ENCODE measurements around the gene MRPL17.
"Not testable (repeated sequence)": the region's sequence is repeated elsewhere in the genome, so short reads cannot be mapped to it uniquely, and the experiment has no call there.

The MRPL17 gene

GRCh38 chr11:6682936-6683861 is at the start of gene MRPL17:
Gene MRPL17 (minus strand): TSS chr11:6683340. CDS start chr11:6683296, 44 bp downstream.
- DNase-seq, result peak; percentile 97 to 98

- DNase-seq, result no peak
These were observed 45.0 kb upstream of the MRPL17 start for GRCh38 chr11:6727971-6728760.

GRCh38 chr11:6725386-6725896 is 42.3 kb upstream of the MRPL17 start:
- no peak for DNase-seq

- no peak for DNase-seq
These were observed 40.9 kb upstream of the MRPL17 start for GRCh38 chr11:6724013-6724412.

GRCh38 chr11:6721343-6721742 is 38.2 kb upstream of the MRPL17 start:
- DNase-seq, result no peak

GRCh38 chr11:6719576-6719975 is 36.4 kb upstream of the MRPL17 start:
- DNase-seq, result no peak

GRCh38 chr11:6717426-6717825 is 34.3 kb upstream of the MRPL17 start:
- no peak for DNase-seq

GRCh38 chr11:6711552-6711951 is 28.4 kb upstream of the MRPL17 start:
- DNase-seq, result peak; percentile 26 to 40

- DNase-seq, result no peak
These were observed 25.7 kb upstream of the MRPL17 start for GRCh38 chr11:6708876-6709275.

- peak; percentile 34 to 38 for DNase-seq
These were observed 22.9 kb upstream of the MRPL17 start for GRCh38 chr11:6705905-6706535.

GRCh38 chr11:6703247-6704063 is 20.3 kb upstream of the MRPL17 start:
- DNase-seq, result peak in 1 of 2 experiments; percentile 29

GRCh38 chr11:6701955-6702354 is 18.8 kb upstream of the MRPL17 start:
- not testable (repeated sequence) for DNase-seq

- DNase-seq, result no peak
These were observed 12.2 kb upstream of the MRPL17 start for GRCh38 chr11:6695377-6695776.

- no peak for DNase-seq
These were observed 11.0 kb upstream of the MRPL17 start for GRCh38 chr11:6694229-6694535.

GRCh38 chr11:6693342-6694228 is 10.4 kb upstream of the MRPL17 start:
- DNase-seq, result peak; percentile 38 to 47

- no peak for DNase-seq
These were observed 9.0 kb upstream of the MRPL17 start for GRCh38 chr11:6692128-6692527.

GRCh38 chr11:6690431-6691132 is 7.4 kb upstream of the MRPL17 start:
- not testable (repeated sequence) for DNase-seq

- no peak for DNase-seq
These were observed 4.7 kb upstream of the MRPL17 start for GRCh38 chr11:6687876-6688275.

GRCh38 chr11:6686006-6686405 is 2.9 kb upstream of the MRPL17 start:
- DNase-seq, result no peak

- not testable (repeated sequence) for DNase-seq
These were observed 928 bp upstream of the MRPL17 start for GRCh38 chr11:6684068-6684467.

- DNase-seq, result no peak
These were observed 577 bp downstream of the MRPL17 start for GRCh38 chr11:6682591-6682935.
